MV-4-11 (cell line): ENCODE data around the gene MAGEL2.
"Not testable (repeated sequence)": the region's sequence is repeated elsewhere in the genome, so short reads cannot be mapped to it uniquely, and the experiment has no call there.

Source experiments
- DNase-seq: peaks from one replicate; lab custom pipeline; 2025; lab: John Stamatoyannopoulos, UW

Gene MAGEL2

DNA sequence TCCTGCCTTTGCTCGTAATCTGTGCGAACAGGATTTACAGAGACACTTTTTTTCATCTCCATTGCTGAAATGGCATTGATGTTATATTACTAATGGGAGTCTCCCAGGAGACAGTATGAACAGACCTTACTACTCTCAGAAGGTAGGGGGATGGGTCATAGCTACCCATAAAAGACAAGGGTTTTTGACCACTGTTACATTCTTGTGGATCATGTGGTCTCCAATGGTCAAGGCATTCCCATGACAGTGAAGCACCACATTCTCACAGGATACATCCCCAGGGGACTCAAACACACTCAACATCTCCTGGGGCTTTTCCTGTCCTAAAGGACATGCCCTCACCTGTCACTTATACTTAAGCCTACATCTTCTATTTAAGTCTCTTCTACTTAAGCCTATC, 41.4 kb downstream of the MAGEL2 start:
- DNase-seq = no peak

DNA sequence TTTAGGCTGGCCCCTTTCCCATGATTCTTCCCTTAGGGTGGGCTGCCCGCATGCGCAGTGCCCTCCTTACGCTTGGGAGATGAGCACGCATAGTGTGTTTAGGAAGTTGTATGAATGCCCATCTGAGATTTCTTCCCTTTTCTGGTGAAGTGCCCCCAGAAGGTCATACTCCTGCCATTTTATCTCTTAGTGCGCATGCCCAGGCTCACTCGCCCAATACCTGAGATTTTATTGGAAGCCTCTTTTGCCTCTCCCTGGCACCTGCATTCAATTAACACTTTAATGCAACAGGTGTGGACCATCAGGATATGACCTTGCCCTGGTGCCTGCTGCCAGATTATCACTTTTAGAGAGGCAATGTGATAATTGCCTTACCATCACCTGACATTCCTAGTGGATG, 45.5 kb downstream of the MAGEL2 start:
- no peak for DNase-seq

DNA sequence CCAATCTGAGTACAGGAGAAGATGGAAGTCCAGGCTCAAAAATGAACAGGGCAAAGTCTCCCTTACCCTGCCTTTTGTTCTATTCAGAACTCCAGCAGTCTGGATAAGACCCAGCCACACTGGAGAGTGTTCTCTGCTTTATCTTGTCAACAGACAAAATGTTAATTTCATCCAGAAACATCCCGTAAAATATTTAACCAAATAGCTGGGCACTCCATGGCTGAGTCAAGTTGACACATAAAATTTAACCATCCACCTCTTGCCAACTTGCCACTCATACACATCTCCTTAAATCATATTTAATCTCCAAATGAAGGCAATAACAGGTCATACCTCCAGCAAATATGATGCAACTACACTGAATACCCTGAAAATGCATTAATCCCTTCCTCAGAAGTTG, 48.6 kb downstream of the MAGEL2 start:
- no peak for DNase-seq

DNA sequence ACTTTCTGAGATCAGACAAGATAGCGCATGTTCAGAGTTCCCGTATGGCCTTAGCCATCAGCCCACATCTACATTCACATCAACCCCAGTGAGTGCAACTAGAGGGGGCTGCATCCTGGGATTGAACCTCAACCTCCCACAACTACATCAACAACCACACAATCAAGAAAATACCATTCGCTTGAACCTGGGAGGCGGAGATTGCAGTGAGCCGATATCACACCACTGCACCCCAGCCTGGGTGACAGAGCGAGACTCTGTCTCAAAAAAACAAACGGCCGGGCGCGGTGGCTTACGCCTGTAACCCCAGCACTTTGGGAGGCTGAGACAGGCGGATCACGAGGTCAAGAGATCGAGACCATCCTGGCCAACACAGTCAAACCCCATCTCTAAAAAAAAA, 50.4 kb downstream of the MAGEL2 start:
- not testable (repeated sequence) for DNase-seq

DNA sequence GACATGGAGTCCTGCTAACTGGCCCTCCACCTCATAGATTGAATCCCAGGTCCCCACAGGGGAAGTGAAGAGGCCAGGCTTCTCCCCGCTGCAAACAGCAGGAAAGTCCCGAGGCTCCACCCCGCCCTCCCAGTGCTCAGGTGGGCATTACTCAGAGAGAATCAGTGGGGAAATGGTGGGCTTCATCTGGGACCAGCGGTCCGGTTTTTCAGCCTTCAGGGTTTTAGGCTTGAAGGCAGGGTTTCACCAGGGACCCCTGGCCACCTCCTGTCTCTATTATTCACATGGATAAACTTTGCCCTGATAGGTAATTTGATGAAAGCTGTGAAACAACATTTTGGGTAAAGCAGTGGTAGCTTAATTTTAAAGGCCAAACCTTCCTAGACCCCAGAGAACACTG, 50.9 kb downstream of the MAGEL2 start:
- DNase-seq = no peak

DNA sequence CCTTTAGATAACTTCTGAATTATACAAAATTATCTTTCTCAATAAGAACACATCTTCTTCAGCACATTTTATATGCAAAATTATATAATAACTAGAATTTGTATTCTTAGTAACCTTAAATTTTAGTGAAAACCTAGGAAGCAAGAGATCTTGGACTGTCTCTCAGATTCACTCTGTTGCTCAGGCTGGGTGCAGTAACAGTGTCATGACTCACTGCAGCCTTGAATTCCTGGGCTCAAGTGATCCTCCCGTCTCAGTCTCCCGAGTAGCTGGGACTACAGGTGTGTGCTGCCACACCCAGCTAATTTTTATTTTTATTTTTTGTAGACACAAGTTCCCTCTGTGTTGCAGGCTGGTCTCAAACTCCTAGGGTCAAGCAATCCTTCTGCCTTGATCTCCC, 52.3 kb downstream of the MAGEL2 start:
- no peak for DNase-seq

DNA sequence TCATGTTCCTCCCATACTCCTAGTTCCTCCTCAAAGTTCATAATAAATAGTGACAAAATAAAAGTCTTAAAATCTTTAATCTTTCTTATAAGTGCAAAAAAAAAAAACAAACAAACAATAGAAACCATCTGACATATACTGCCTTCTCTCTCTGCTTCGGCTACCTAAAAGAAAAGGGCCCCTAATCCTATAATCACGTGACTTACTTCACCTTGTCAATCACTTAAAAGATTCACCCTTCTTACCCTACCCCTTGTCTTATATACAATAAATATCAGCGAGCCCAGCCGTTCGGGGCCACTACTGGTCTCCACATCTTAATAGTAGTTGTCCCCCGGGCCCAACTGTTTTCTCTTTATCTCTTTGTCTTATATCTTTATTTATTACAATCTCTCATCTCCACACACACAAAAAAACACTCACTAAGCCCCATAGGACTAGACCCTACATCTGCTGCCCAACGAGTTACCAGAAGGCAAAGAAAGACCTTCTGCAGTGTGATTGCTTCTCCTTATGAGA, 53.4 kb downstream of the MAGEL2 start:
- DNase-seq = no peak
